Measurements from ENCODE around the gene KLHL29. TPM values are rescaled to one million over a fixed set of nuclear protein-coding genes. Genes with fewer than 3 reads are reported as not detected.

The KLHL29 gene
- total RNA-seq, 2 donors from 2014 or later = 1.3 to 3.3 TPM

DNA sequence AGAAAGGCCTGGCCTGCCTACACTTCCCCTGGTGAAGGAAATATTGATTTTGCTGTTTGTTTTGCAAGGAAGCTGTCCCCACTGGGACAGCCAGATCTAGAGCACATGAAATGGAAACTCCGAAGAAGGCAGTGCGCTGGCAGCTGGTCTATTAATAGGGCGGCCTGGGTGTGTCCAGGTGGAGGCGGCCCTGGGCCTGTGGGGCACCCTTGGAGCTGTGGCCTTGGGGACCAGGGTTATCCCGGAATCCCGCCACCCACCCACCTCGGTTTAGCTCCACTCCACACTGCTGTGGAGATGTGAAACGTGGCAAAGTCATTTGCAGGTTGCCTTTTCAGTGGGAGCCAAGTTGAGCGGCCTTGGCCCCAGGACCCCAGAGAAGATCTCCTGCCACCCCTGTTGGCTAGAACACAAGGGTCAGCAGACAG lies 204.3 kb downstream of the KLHL29 start:
- intact Hi-C loops (cut with DNase I) = no loop called here
- ATAC-seq (peak; percentile 12 to 21), DNase-seq (no peak)

- DNase-seq = no peak
- intact Hi-C loops (cut with DNase I) = no loop called here
- peak in 1 of 2 donors; percentile 35 for ATAC-seq
Observed at GRCh38 chr2:23589739-23590138, 204.8 kb downstream of the KLHL29 start.

DNA sequence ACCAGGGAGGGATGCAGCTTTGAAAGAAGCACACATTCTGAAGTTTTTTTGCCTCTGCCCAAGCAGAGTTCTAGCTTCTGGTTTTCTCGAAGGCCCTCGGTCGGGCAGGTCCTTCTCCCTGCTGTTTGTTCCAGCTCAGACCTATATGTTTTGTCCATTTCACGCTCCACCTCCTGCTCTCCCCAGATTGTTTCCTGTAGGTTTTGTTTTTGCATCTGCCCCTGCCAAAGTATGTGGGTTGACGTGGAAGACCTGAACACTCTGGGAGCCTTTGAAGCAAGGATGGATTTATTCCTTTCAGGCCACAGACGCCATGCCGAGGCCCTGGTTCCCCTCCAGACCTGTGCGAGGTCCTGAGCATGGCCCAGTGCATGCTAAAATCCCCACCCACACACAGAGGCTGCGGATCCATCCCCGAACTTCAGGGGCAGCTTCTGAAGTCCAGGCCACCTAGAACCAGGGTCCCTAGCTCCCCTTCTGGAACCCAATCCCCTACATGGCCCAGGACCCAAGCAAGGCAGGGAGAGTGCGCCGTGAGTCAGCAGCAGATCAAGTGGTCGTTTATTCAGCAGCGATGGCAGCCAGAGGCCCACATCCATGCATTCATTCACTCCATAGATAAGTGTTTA lies 205.4 kb downstream of the KLHL29 start:
- intact Hi-C loops (cut with DNase I) = no loop called here
- no peak for DNase-seq
- ATAC-seq = no peak

GRCh38 chr2:23591111-23591510 lies 206.1 kb downstream of the KLHL29 start:
- DNase-seq = peak; percentile 50
- ATAC-seq = peak in 1 of 2 donors; percentile 32
- intact Hi-C loops (cut with DNase I) = no loop called here

DNA sequence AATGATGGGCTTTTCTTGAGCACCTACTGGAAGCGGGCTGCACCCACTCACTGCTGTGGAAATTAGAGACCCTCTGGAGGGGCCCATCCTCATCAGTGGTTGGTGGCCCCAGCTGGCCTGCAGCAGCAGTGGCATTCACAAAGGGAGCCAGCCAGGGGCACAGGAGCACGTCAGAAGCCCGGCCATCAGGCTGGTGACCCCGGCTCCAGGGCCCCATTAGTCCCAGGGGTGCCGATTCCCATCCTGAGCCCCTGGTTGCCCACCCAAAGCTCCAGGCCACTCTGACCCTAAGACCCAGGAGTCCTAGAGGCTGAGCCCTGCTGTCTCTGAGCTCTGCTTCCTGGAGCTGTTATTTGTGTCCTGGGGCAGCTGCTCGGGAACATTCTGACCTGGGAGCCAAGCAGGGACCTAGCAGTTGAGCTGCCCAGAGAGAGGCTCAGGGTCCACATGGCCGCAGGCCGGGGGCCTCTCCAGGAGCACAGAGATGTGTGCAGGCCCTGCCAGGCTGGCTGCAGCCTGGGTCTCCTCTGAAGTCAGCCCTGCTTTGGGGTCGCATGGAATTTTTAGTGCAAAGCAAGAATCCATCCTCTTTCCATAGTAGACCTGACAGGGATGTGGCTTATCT lies 207.2 kb downstream of the KLHL29 start:
- DNase-seq (no peak), ATAC-seq (no peak)
- intact Hi-C loops (cut with DNase I) = no loop called here

DNA sequence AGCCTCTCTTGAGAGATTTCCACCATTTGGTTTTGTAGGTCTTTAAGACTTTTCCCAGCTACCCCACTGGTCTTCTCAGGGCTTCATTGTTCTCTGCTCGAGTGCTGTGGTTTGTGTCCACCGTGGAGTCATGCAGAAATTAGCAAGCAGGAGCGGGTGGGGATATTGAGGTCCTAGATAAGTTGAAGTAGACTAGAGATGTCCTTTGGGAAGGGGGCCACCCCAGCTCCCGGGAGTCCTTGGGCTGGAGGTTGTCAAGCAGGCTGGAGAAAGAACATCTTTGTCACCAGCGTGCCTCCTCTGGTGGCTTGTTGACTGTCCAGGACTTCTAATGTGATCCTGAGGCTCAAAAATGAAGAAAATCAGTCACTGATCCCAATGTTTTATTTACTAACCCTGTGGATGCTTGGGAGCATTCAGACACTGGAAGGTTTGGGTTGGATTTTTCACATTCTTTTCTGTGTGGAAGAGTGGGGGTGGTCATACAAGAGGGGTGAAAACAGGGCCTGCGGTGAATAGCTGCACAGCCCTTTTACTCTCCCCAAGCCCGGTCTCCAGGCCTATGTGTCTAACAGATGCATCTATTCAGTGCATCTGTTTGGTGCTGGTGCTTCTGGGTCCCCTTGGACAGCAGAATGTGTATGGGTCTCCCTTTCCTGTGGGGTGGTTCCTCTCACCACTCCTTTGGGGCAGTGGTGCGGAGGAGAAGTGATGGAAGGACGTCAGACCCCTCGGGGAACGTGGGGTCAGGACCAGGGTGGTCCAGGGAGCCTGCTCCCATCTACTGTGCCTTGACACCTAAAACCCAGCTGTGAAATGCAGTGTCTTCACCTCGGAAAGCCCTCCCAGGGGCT lies 208.1 kb downstream of the KLHL29 start:
- no peak for ATAC-seq
- intact Hi-C loops (cut with DNase I) = no loop called here
- no peak for DNase-seq

GRCh38 chr2:23593752-23594459 lies 208.9 kb downstream of the KLHL29 start:
- intact Hi-C loops (cut with DNase I) = no loop called here
- ATAC-seq (no peak), DNase-seq (no peak)

DNA sequence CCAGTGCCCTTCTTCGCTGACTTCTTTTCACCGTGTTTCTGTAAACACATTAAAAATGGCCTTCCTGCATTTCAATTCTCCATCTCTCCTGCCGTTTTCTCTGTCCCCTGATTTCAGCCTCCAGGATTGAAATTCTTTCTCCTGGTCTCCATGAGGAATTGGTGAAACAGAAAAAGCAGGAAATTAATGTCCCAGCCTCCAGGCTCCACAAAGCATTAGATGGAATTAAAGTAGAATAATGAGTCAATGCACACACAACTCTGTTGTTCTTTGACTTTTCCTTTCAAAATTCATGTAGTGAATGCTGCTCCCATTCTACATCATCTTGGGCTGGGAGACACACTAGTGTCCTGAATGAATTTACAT lies 209.5 kb downstream of the KLHL29 start:
- ATAC-seq = no peak
- intact Hi-C loops (cut with DNase I) = no loop called here
- no peak for DNase-seq

- DNase-seq (no peak), ATAC-seq (no peak)
- intact Hi-C loops (cut with DNase I) = no loop called here
Observed at GRCh38 chr2:23595021-23595420, 210.0 kb downstream of the KLHL29 start.

GRCh38 chr2:23595601-23596251 lies 210.7 kb downstream of the KLHL29 start:
- DNase-seq (no peak), ATAC-seq (peak; percentile 36 to 68)
- intact Hi-C loops (cut with DNase I) = no loop called here

- ATAC-seq = peak in 1 of 2 donors; percentile 14
- DNase-seq = no peak
- intact Hi-C loops (cut with DNase I) = no loop called here
Observed at GRCh38 chr2:23596316-23596885, 211.4 kb downstream of the KLHL29 start.

DNA sequence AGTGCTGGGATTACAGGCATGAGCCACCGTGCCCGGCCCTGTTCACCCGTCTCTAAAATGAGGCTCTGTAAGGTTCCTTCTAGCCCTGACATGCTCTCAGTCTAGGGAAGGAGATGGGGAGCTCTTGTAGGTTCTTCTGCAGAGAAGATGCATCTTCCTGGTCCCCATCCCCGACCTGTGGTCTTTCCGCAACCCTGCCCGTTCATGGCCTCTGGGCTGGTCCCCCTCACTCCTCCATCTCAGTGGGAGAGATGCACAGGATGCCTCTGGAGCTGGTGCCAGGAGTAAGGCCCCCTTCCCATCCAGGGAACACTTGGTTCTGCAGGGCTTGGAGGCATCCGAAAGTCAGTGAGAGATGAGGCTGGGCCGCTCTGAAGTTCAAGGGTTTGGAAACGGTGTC lies 212.7 kb downstream of the KLHL29 start:
- intact Hi-C loops (cut with DNase I) = no loop called here

GRCh38 chr2:23599006-23599405 lies 214.0 kb downstream of the KLHL29 start:
- DNase-seq (no peak), ATAC-seq (no peak)
- intact Hi-C loops (cut with DNase I) = no loop called here

More for the DNA sequence above, 212.7 kb downstream of the KLHL29 start:
- no peak for ATAC-seq
- DNase-seq = no peak

DNA sequence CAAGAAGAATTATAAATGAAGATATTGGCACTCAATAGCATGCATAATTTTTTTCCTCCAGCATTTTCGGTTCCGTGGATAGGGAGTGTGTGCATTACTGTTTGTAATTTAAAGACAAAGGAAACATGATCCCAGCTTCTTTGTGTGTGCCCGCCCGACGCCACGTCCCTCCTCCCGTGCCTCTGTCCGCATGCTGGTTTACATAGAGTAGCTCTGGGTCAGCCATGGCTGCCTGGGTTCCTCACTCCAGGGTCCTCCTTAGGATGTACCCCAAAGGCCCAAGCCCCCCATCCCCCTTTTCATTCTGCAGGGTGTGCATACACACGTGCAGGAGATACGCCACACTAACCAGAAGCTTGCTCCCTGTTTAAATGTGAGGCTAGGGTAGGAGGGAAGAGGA lies 214.7 kb downstream of the KLHL29 start:
- intact Hi-C loops (cut with DNase I) = no loop called here
- DNase-seq (no peak), ATAC-seq (no peak)

DNA sequence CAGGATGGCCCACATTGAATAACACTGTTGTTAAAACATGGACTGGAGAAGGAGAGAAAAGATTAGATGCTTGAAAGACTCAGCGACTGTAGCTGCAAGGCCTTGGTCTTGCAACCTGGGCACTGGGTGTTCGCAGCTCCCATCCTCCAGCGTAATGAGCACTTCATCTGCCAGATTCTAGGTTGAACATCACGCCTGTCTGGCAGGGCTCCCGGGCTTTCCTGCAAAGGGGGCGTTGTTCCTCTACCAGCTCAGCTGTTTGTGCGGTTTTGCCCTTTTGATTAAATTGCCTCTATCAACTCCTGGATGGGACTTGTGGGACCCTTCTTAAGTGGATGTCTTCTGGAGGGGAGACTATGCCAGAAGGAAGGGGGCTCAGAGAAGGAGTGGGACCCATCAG lies 215.4 kb downstream of the KLHL29 start:
- DNase-seq = no peak
- ATAC-seq = no peak
- intact Hi-C loops (cut with DNase I) = no loop called here

DNA sequence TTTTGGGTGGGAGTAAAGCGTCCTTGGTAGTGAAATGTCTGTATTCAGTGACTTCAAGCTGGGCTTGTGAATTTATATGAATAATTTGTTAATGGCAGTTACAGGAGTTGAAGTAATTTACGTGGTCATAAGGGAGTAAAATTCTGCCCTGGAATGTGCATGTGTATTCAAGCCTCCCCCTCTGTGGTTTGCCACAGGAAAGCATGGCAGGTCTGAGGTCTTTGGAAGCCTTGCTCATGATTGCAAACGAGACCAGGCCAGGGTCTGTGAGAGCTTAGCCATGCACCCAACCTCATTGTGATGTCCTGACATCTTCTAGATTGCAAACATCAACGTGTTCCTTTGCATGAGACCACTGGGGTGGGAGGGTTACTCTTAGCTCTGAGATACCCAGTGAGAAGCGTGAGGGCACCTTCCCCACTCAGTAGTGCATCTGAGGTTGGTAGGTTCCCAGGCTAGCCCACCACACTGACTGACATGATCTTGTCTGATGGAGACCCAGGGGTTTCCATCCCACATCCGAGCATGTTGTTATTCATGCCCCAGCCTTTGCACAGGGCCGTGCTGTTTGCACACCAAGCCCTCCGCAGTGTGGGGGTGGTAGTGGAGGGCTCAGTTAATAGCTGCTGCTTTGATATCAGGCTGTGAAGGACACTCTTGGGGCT lies 216.5 kb downstream of the KLHL29 start:
- ATAC-seq = no peak
- intact Hi-C loops (cut with DNase I) = no loop called here
- no peak for DNase-seq

DNA sequence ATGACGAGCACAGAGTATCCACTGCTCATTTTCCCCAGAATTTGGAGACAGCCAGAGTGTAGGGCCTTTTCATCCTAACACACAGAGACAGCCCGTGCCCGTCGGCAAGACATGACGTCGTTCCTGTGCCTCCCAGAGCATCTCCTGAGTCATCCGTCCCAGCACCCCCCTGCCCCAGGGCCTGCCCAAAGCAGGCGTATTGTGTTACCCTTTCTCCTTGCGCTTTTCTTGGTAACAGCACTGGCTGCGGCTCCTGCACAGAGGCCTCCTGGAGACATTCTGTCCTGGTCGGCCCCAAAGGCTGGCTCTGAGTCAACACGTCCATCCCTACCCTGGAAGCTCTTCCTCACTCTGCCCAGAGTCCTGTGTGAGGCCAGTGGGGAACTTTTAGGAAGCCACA lies 217.1 kb downstream of the KLHL29 start:
- ATAC-seq = peak; percentile 19 to 64
- intact Hi-C loops (cut with DNase I) = no loop called here
- DNase-seq = no peak

- no peak for DNase-seq
- no peak for ATAC-seq
- intact Hi-C loops (cut with DNase I) = no loop called here
Observed at GRCh38 chr2:23603156-23603555, 218.2 kb downstream of the KLHL29 start.

Measured in left cardiac atrium (tissue), 4 donors.